ENCODE measurements around the gene ATL1.
A peak's percentile ranks its signal among the peaks of the same experiment; 100 is the strongest.
"Not testable (repeated sequence)": the region's sequence is repeated elsewhere in the genome, so short reads cannot be mapped to it uniquely, and the experiment has no call there.

Gene ATL1

GRCh38 chr14:50552796-50553195 is 7.1 kb upstream of the ATL1 start:
- H2AFZ ChIP-seq (ENCODE audit: low read depth, low read length); H3K4me1 ChIP-seq (ENCODE audit: control insufficient read depth, insufficient read depth, low read depth, low read length); H2BK120ac ChIP-seq (ENCODE audit: low read depth, low read length); DNase-seq; H4K91ac ChIP-seq (ENCODE audit: low read length); H3K14ac ChIP-seq (ENCODE audit: low read length in 2 of 2); H3K18ac ChIP-seq (ENCODE audit: low read depth in 1 of 2, low read length in 2 of 2); H3K4me3 ChIP-seq (ENCODE audit: insufficient read depth in 1 of 2, low read depth in 1 of 2, low read length in 2 of 2); H3K27me3 ChIP-seq (ENCODE audit: control insufficient read depth in 1 of 2, insufficient read depth in 1 of 2, low read length in 2 of 2); H2BK12ac ChIP-seq (ENCODE audit: low read length in 2 of 2); H3K36me3 ChIP-seq (ENCODE audit: control insufficient read depth in 1 of 2, insufficient read depth in 2 of 2, low read depth in 1 of 2, low read length in 2 of 2); H3K9ac ChIP-seq (ENCODE audit: low read length); H3K9me3 ChIP-seq (ENCODE audit: control insufficient read depth, low read length); H2BK15ac ChIP-seq (ENCODE audit: low read depth, poor library complexity, severe bottlenecking); H3K4ac ChIP-seq (ENCODE audit: low read depth in 1 of 2, low read length in 2 of 2); H4K8ac ChIP-seq (ENCODE audit: low read length); H2BK5ac ChIP-seq (ENCODE audit: low read depth, low read length, poor library complexity, severe bottlenecking); H3K23ac ChIP-seq (ENCODE audit: low read length in 2 of 2); H3K4me2 ChIP-seq (ENCODE audit: low read length, poor library complexity, severe bottlenecking); H2AK5ac ChIP-seq (ENCODE audit: low read length, severe bottlenecking); H3K79me1 ChIP-seq (replicated peaks; ENCODE audit: low read length, poor library complexity, severe bottlenecking); H3K27ac ChIP-seq (ENCODE audit: low read length, poor library complexity, severe bottlenecking): not testable (repeated sequence)
- WGBS: 90% methylated on average over 3 of the region's 3 CpGs

- H3K18ac ChIP-seq (ENCODE audit: low read depth in 1 of 2, low read length in 2 of 2): peak overlapping the region in 1 of 2 experiments; percentile 66
- peak overlapping the region; percentile 67 for H3K27ac ChIP-seq (ENCODE audit: low read length, poor library complexity, severe bottlenecking)
- peak; percentile 71 for DNase-seq
- no peak overlapping the region for H3K4ac ChIP-seq (ENCODE audit: low read depth in 1 of 2, low read length in 2 of 2)
- no peaks in the 10 kb centered on the region for H3K27me3 ChIP-seq (ENCODE audit: control insufficient read depth in 1 of 2, insufficient read depth in 1 of 2, low read length in 2 of 2)
- H3K4me3 ChIP-seq (ENCODE audit: insufficient read depth in 1 of 2, low read depth in 1 of 2, low read length in 2 of 2): peak overlapping the region; percentile 83 to 95
- H3K9ac ChIP-seq (ENCODE audit: low read length): peak overlapping the region; percentile 95
- no peak overlapping the region for H2BK120ac ChIP-seq (ENCODE audit: low read depth, low read length)
- no peak overlapping the region for H2BK15ac ChIP-seq (ENCODE audit: low read depth, poor library complexity, severe bottlenecking)
- no peak overlapping the region for H4K91ac ChIP-seq (ENCODE audit: low read length)
- no peaks in the 10 kb centered on the region for H3K9me3 ChIP-seq (ENCODE audit: control insufficient read depth, low read length)
- peak overlapping the region; percentile 8 for H4K8ac ChIP-seq (ENCODE audit: low read length)
- no peak overlapping the region for H3K23ac ChIP-seq (ENCODE audit: low read length in 2 of 2)
- no peaks in the 10 kb centered on the region for H3K36me3 ChIP-seq (ENCODE audit: control insufficient read depth in 1 of 2, insufficient read depth in 2 of 2, low read depth in 1 of 2, low read length in 2 of 2)
- H2AK5ac ChIP-seq (ENCODE audit: low read length, severe bottlenecking): no peak overlapping the region
- H3K14ac ChIP-seq (ENCODE audit: low read length in 2 of 2): peak overlapping the region in 1 of 2 experiments; percentile 55
- no peak overlapping the region for H2BK5ac ChIP-seq (ENCODE audit: low read depth, low read length, poor library complexity, severe bottlenecking)
- peaks cover 5% of the 10 kb centered on the region for H3K4me1 ChIP-seq (ENCODE audit: control insufficient read depth, insufficient read depth, low read depth, low read length)
- H3K4me2 ChIP-seq (ENCODE audit: low read length, poor library complexity, severe bottlenecking): peak overlapping the region; percentile 99
- H2AFZ ChIP-seq (ENCODE audit: low read depth, low read length): no peak overlapping the region
- WGBS: 4% methylated on average over 15 of the region's 21 CpGs
- peak overlapping the region in 1 of 2 experiments; percentile 63 for H2BK12ac ChIP-seq (ENCODE audit: low read length in 2 of 2)
- peaks cover 6% of the 10 kb centered on the region for H3K79me1 ChIP-seq (replicated peaks; ENCODE audit: low read length, poor library complexity, severe bottlenecking)
Observed at GRCh38 chr14:50560931-50561285, 963 bp downstream of the ATL1 start.

GRCh38 chr14:50562841-50563240 is 2.9 kb downstream of the ATL1 start:
- Histone ChIP-seq H3K4ac (ENCODE audit: low read depth in 1 of 2, low read length in 2 of 2) (no peak overlapping the region), H3K4me1 (ENCODE audit: control insufficient read depth, insufficient read depth, low read depth, low read length) (peaks cover 5% of the 10 kb centered on the region), H3K79me1 (replicated peaks; ENCODE audit: low read length, poor library complexity, severe bottlenecking) (peaks cover 6% of the 10 kb centered on the region), H3K27me3 (ENCODE audit: control insufficient read depth in 1 of 2, insufficient read depth in 1 of 2, low read length in 2 of 2) (no peaks in the 10 kb centered on the region), H3K23ac (ENCODE audit: low read length in 2 of 2) (no peak overlapping the region), H3K9ac (ENCODE audit: low read length) (no peak overlapping the region), H3K14ac (ENCODE audit: low read length in 2 of 2) (no peak overlapping the region), H2BK15ac (ENCODE audit: low read depth, poor library complexity, severe bottlenecking) (no peak overlapping the region), H3K18ac (ENCODE audit: low read depth in 1 of 2, low read length in 2 of 2) (no peak overlapping the region), H2BK12ac (ENCODE audit: low read length in 2 of 2) (no peak overlapping the region), H2AFZ (ENCODE audit: low read depth, low read length) (no peak overlapping the region), H4K8ac (ENCODE audit: low read length) (no peak overlapping the region), H2AK5ac (ENCODE audit: low read length, severe bottlenecking) (no peak overlapping the region), H3K4me2 (ENCODE audit: low read length, poor library complexity, severe bottlenecking) (no peak overlapping the region), H3K27ac (ENCODE audit: low read length, poor library complexity, severe bottlenecking) (no peak overlapping the region), H3K9me3 (ENCODE audit: control insufficient read depth, low read length) (peaks cover 1% of the 10 kb centered on the region), H3K36me3 (ENCODE audit: control insufficient read depth in 1 of 2, insufficient read depth in 2 of 2, low read depth in 1 of 2, low read length in 2 of 2) (no peaks in the 10 kb centered on the region), H2BK5ac (ENCODE audit: low read depth, low read length, poor library complexity, severe bottlenecking) (no peak overlapping the region), H4K91ac (ENCODE audit: low read length) (no peak overlapping the region), H3K4me3 (ENCODE audit: insufficient read depth in 1 of 2, low read depth in 1 of 2, low read length in 2 of 2) (no peak overlapping the region), H2BK120ac (ENCODE audit: low read depth, low read length) (no peak overlapping the region)
- WGBS: no CpG with 5 or more reads among the region's 1 CpG
- DNase-seq: no peak

- H2BK120ac ChIP-seq (ENCODE audit: low read depth, low read length): no peak overlapping the region
- H3K36me3 ChIP-seq (ENCODE audit: control insufficient read depth in 1 of 2, insufficient read depth in 2 of 2, low read depth in 1 of 2, low read length in 2 of 2): no peaks in the 10 kb centered on the region
- no peak overlapping the region for H3K9ac ChIP-seq (ENCODE audit: low read length)
- no peak overlapping the region for H2AFZ ChIP-seq (ENCODE audit: low read depth, low read length)
- no peak overlapping the region for H3K4me2 ChIP-seq (ENCODE audit: low read length, poor library complexity, severe bottlenecking)
- no peaks in the 10 kb centered on the region for H3K4me1 ChIP-seq (ENCODE audit: control insufficient read depth, insufficient read depth, low read depth, low read length)
- no peak overlapping the region for H4K91ac ChIP-seq (ENCODE audit: low read length)
- no peak overlapping the region for H3K23ac ChIP-seq (ENCODE audit: low read length in 2 of 2)
- H3K18ac ChIP-seq (ENCODE audit: low read depth in 1 of 2, low read length in 2 of 2): no peak overlapping the region
- H3K4me3 ChIP-seq (ENCODE audit: insufficient read depth in 1 of 2, low read depth in 1 of 2, low read length in 2 of 2): no peak overlapping the region
- no peaks in the 10 kb centered on the region for H3K27me3 ChIP-seq (ENCODE audit: control insufficient read depth in 1 of 2, insufficient read depth in 1 of 2, low read length in 2 of 2)
- no peak overlapping the region for H2BK5ac ChIP-seq (ENCODE audit: low read depth, low read length, poor library complexity, severe bottlenecking)
- no peak overlapping the region for H2AK5ac ChIP-seq (ENCODE audit: low read length, severe bottlenecking)
- no peak overlapping the region for H3K27ac ChIP-seq (ENCODE audit: low read length, poor library complexity, severe bottlenecking)
- H2BK15ac ChIP-seq (ENCODE audit: low read depth, poor library complexity, severe bottlenecking): no peak overlapping the region
- H3K4ac ChIP-seq (ENCODE audit: low read depth in 1 of 2, low read length in 2 of 2): no peak overlapping the region
- DNase-seq: no peak
- no peak overlapping the region for H3K14ac ChIP-seq (ENCODE audit: low read length in 2 of 2)
- peaks cover 2% of the 10 kb centered on the region for H3K79me1 ChIP-seq (replicated peaks; ENCODE audit: low read length, poor library complexity, severe bottlenecking)
- H3K9me3 ChIP-seq (ENCODE audit: control insufficient read depth, low read length): peaks cover 34% of the 10 kb centered on the region
- no peak overlapping the region for H2BK12ac ChIP-seq (ENCODE audit: low read length in 2 of 2)
- no peak overlapping the region for H4K8ac ChIP-seq (ENCODE audit: low read length)
Observed at GRCh38 chr14:50569714-50570274, 9.8 kb downstream of the ATL1 start.
